OCI-LY1 (cell line): ENCODE data around the gene EIF3F.

Experiments used
- H2AFZ ChIP-seq: fragments of 200-600 bp; sonication (generic), shearing (Covaris generic); 2 replicates; pipeline ENCODE4 v1.6.0; 2014; ENCODE audit warnings: antibody characterized with exemption, mild to moderate bottlenecking, low read length
- H3F3A ChIP-seq: fragments of 200-600 bp; sonication (generic), shearing (Covaris generic); 2 replicates; pipeline ENCODE4 v1.6.0; 2014; ENCODE audit warnings: mild to moderate bottlenecking, antibody characterized with exemption, low read length, moderate library complexity; ENCODE audit not compliant: insufficient read depth
- H3K27ac ChIP-seq: fragments of 200-600 bp; sonication (generic); 2 replicates; pipeline ENCODE4 v1.5.1; 2014; ENCODE audit warnings: low read length, mixed run types, mild to moderate bottlenecking, low read depth; ENCODE audit not compliant: poor library complexity, severe bottlenecking
- H3K27me3 ChIP-seq: fragments of 200-600 bp; sonication (generic); 2 replicates; pipeline ENCODE4 v1.6.0; 2014; ENCODE audit warnings: antibody characterized with exemption, mild to moderate bottlenecking, low read length, moderate library complexity; ENCODE audit not compliant: insufficient read depth
- H3K36me3 ChIP-seq: fragments of 200-600 bp; sonication (generic); 2 replicates; pipeline ENCODE4 v1.6.1; 2014; ENCODE audit warnings: mild to moderate bottlenecking, antibody characterized with exemption, low read length, moderate library complexity, mixed read lengths; ENCODE audit not compliant: insufficient read depth
- H3K4me1 ChIP-seq: fragments of 200-600 bp; sonication (generic); 2 replicates; pipeline ENCODE4 v1.5.1; 2014; ENCODE audit warnings: mild to moderate bottlenecking, low read length, moderate library complexity; ENCODE audit not compliant: insufficient read depth, severe bottlenecking
- H3K4me2 ChIP-seq: fragments of 200-600 bp; sonication (generic), shearing (Covaris generic); 2 replicates; pipeline ENCODE4 v1.6.1; 2014; ENCODE audit warnings: low read length
- H3K4me3 ChIP-seq: fragments of 200-600 bp; sonication (generic); 2 replicates; pipeline ENCODE4 v1.5.1; 2014; ENCODE audit warnings: low read length, low read depth, mild to moderate bottlenecking, mixed read lengths; ENCODE audit not compliant: poor library complexity, severe bottlenecking
- H3K79me2 ChIP-seq: fragments of 200-600 bp; shearing (Covaris generic); 2 replicates; pipeline ENCODE4 v1.6.1; 2016; ENCODE audit warnings: mixed run types, low read length, mixed read lengths; ENCODE audit not compliant: insufficient read depth
- H3K9ac ChIP-seq: fragments of 200-600 bp; sonication (generic), shearing (Covaris generic); 2 replicates; pipeline ENCODE4 v1.6.1; 2014; ENCODE audit warnings: mild to moderate bottlenecking, low read length, mixed read lengths
- H3K9me2 ChIP-seq: fragments of 200-600 bp; sonication (generic), shearing (Covaris generic); 2 replicates; pipeline ENCODE4 v1.6.1; 2014; ENCODE audit warnings: low read depth, mild to moderate bottlenecking, low read length, mixed read lengths
- H3K9me3 ChIP-seq: fragments of 200-600 bp; shearing (Covaris generic); 2 replicates; pipeline ENCODE4 v1.6.1; 2014; ENCODE audit warnings: low read length, mixed read lengths
- H4K20me1 ChIP-seq: fragments of 200-600 bp; sonication (generic), shearing (Covaris generic); 2 replicates; pipeline ENCODE4 v1.6.0; 2016; ENCODE audit warnings: mild to moderate bottlenecking, low read length; ENCODE audit not compliant: insufficient read depth
- CTCF ChIP-seq: fragments of 200-600 bp; sonication (generic), shearing (Covaris generic); IDR thresholded peaks from 2 replicates; pipeline ENCODE4 v1.5.1; 2017; ENCODE audit warnings: mild to moderate bottlenecking, antibody characterized with exemption, low read length, moderate library complexity, mixed read lengths
- EZH2 ChIP-seq: fragments of 200-600 bp; sonication (generic), shearing (Covaris generic); IDR thresholded peaks from 2 replicates; pipeline ENCODE4 v1.8.0; 2017; ENCODE audit warnings: borderline replicate concordance, mixed run types, mild to moderate bottlenecking, antibody characterized with exemption, low read length, moderate library complexity, mixed read lengths

Gene EIF3F

GRCh38 chr11:7964261-7964660 lies 22.9 kb upstream of the EIF3F start:
- H3K4me3 ChIP-seq: no peak overlapping the region
- no peak overlapping the region for H2AFZ ChIP-seq
- TF ChIP-seq EZH2 (no peak), CTCF (no peak)

GRCh38 chr11:7964873-7965272 lies 22.3 kb upstream of the EIF3F start:
- Histone ChIP-seq H3K4me1 (peaks cover 7% of the 10 kb centered on the region), H3K9me2 (no peaks in the 10 kb centered on the region), H3K9me3 (no peaks in the 10 kb centered on the region), H3K27ac (no peak overlapping the region), H3K4me3 (no peak overlapping the region), H3F3A (no peaks in the 10 kb centered on the region), H2AFZ (no peak overlapping the region), H3K79me2 (no peaks in the 10 kb centered on the region), H3K9ac (no peak overlapping the region), H3K4me2 (no peak overlapping the region), H4K20me1 (no peaks in the 10 kb centered on the region), H3K27me3 (no peaks in the 10 kb centered on the region), H3K36me3 (no peaks in the 10 kb centered on the region)
- TF ChIP-seq EZH2 (no peak), CTCF (no peak)

More at GRCh38 chr11:7964261-7964660, 22.9 kb upstream of the EIF3F start:
- Histone ChIP-seq H3K4me1 (peaks cover 7% of the 10 kb centered on the region), H3K9me3 (no peaks in the 10 kb centered on the region), H3F3A (no peaks in the 10 kb centered on the region), H3K36me3 (no peaks in the 10 kb centered on the region), H3K4me2 (no peak overlapping the region), H3K9me2 (no peaks in the 10 kb centered on the region), H4K20me1 (no peaks in the 10 kb centered on the region), H3K9ac (no peak overlapping the region), H3K27ac (no peak overlapping the region), H3K79me2 (no peaks in the 10 kb centered on the region), H3K27me3 (no peaks in the 10 kb centered on the region)

- no peaks in the 10 kb centered on the region for H4K20me1 ChIP-seq
- H3K4me2 ChIP-seq: no peak within 1 kb of the TSS
- H3F3A ChIP-seq: no peaks in the 10 kb centered on the region
- H3K36me3 ChIP-seq: no peaks in the 10 kb centered on the region
- no peaks in the 10 kb centered on the region for H3K9me3 ChIP-seq
- H3K27me3 ChIP-seq: no peaks in the 10 kb centered on the region
- TF ChIP-seq CTCF (no peak), EZH2 (no peak)
- no peak within 1 kb of the TSS for H3K4me3 ChIP-seq
- no peak within 1 kb of the TSS for H3K27ac ChIP-seq
- no peak within 1 kb of the TSS for H2AFZ ChIP-seq
- peaks cover 7% of the 10 kb centered on the region for H3K4me1 ChIP-seq
- no peak within 1 kb of the TSS for H3K9ac ChIP-seq
- H3K79me2 ChIP-seq: no peaks in the 10 kb centered on the region
- no peaks in the 10 kb centered on the region for H3K9me2 ChIP-seq
These were observed 21.8 kb upstream of the EIF3F start, which contains the start of gene NLRP10 for GRCh38 chr11:7965386-7965785. Gene NLRP10 (minus strand): TSS chr11:7965447. CDS start chr11:7963495, 1,952 bp downstream.
